Activated T-helper 1 cell treated with Interleukin-2 at 50 U/mL for 16 hours (primary cell): ENCODE measurements around the gene CCSER2.
A peak's percentile ranks its signal among the peaks of the same experiment; 100 is the strongest.
"Not testable (repeated sequence)": the region's sequence is repeated elsewhere in the genome, so short reads cannot be mapped to it uniquely, and the experiment has no call there.

Source experiments
- DNase-seq: peaks from one replicate; pipeline ENCODE4 v3.0.0-alpha.2; 2020; ENCODE audit warnings: low read depth

CCSER2 gene

GRCh38 chr10:84328418-84329195 is at the start of gene CCSER2:
Gene CCSER2, plus strand, starts transcription at chr10:84328589. Its CDS starts 42,464 bp downstream, at chr10:84371053.
- peak; percentile 83 for DNase-seq

- DNase-seq: not testable (repeated sequence)
Measured at GRCh38 chr10:84279876-84280475, 48.4 kb upstream of the CCSER2 start.

GRCh38 chr10:84286695-84287094 is 41.7 kb upstream of the CCSER2 start:
- no peak for DNase-seq

GRCh38 chr10:84288151-84288550 is 40.2 kb upstream of the CCSER2 start:
- DNase-seq: no peak

- no peak for DNase-seq
Measured at GRCh38 chr10:84289521-84290200, 38.7 kb upstream of the CCSER2 start.

- DNase-seq: no peak
Measured at GRCh38 chr10:84290235-84290634, 38.2 kb upstream of the CCSER2 start.

- DNase-seq: no peak
Measured at GRCh38 chr10:84291384-84291783, 37.0 kb upstream of the CCSER2 start.

GRCh38 chr10:84292502-84292901 is 35.9 kb upstream of the CCSER2 start:
- no peak for DNase-seq

GRCh38 chr10:84293171-84293570 is 35.2 kb upstream of the CCSER2 start:
- DNase-seq: no peak

- DNase-seq: no peak
Measured at GRCh38 chr10:84293574-84294016, 34.8 kb upstream of the CCSER2 start.

- DNase-seq: no peak
Measured at GRCh38 chr10:84294766-84295447, 33.5 kb upstream of the CCSER2 start.

- no peak for DNase-seq
Measured at GRCh38 chr10:84296091-84296981, 32.1 kb upstream of the CCSER2 start.

- DNase-seq: no peak
Measured at GRCh38 chr10:84298057-84298456, 30.3 kb upstream of the CCSER2 start.

GRCh38 chr10:84302223-84302622 is 26.2 kb upstream of the CCSER2 start:
- no peak for DNase-seq

GRCh38 chr10:84306751-84307384 is 21.5 kb upstream of the CCSER2 start:
- no peak for DNase-seq

- DNase-seq: no peak
Measured at GRCh38 chr10:84308021-84308420, 20.4 kb upstream of the CCSER2 start.

- DNase-seq: peak; percentile 9
Measured at GRCh38 chr10:84308481-84309304, 19.7 kb upstream of the CCSER2 start.

- DNase-seq: no peak
Measured at GRCh38 chr10:84310470-84310869, 17.9 kb upstream of the CCSER2 start.

GRCh38 chr10:84311576-84311975 is 16.8 kb upstream of the CCSER2 start:
- no peak for DNase-seq

- no peak for DNase-seq
Measured at GRCh38 chr10:84312816-84313215, 15.6 kb upstream of the CCSER2 start.
